HepG2 (cell line): ENCODE data around the gene ELOVL5. TPM values are rescaled to one million over a fixed set of nuclear protein-coding genes. Genes with fewer than 3 reads are reported as not detected.

Experiments
- ATM ChIP-seq: fragments of 450-650 bp; IDR thresholded peaks from 2 replicates; pipeline ENCODE4 v1.7.1; 2017; ENCODE audit warnings: mild to moderate bottlenecking, borderline replicate concordance
- BORCS8-MEF2B ChIP-seq: sonication (generic); formaldehyde crosslinking; IDR thresholded peaks from 2 replicates; pipeline ENCODE4 v1.8.0; 2022; ENCODE audit warnings: mild to moderate bottlenecking, missing genetic modification reagents
- CREM ChIP-seq, 2 experiments: sonication (generic) in 1 of 2; formaldehyde crosslinking in 1 of 2; IDR thresholded peaks; 2 replicates each; pipeline versions ENCODE4 v1.4.0 to v1.6.1; 2016 to 2020; ENCODE audit warnings: antibody characterized with exemption in 1 of 2, mild to moderate bottlenecking in 1 of 2, missing genetic modification reagents in 1 of 2
- FOSL2 ChIP-seq: sonication (generic); formaldehyde crosslinking; IDR thresholded peaks from 2 replicates; pipeline ENCODE4 v1.4.0; 2020; ENCODE audit warnings: missing genetic modification reagents
- FOXK2 ChIP-seq: fragments of 450-650 bp; IDR thresholded peaks from 2 replicates; pipeline ENCODE4 v1.6.1; 2016
- HOXD1 ChIP-seq: sonication (generic); formaldehyde crosslinking; IDR thresholded peaks from 2 replicates; pipeline ENCODE4 v1.5.0; 2020; ENCODE audit warnings: missing genetic modification reagents
- IKZF1 ChIP-seq: fragments of 450-650 bp; IDR thresholded peaks from 2 replicates; pipeline ENCODE4 v1.7.1; 2016
- MIXL1 ChIP-seq: IDR thresholded peaks from 2 replicates; pipeline ENCODE4 v1.6.1; 2016
- NR1H2 ChIP-seq: sonication (generic); formaldehyde crosslinking; IDR thresholded peaks from 2 replicates; pipeline ENCODE4 v1.8.1; 2022; ENCODE audit warnings: low read depth, missing genetic modification reagents, borderline replicate concordance
- RXRB ChIP-seq: IDR thresholded peaks from 2 replicates; pipeline ENCODE4 v1.6.1; 2016; ENCODE audit warnings: borderline replicate concordance, missing genetic modification reagents, missing compliant biosample characterization
- TBX2 ChIP-seq: sonication (generic); formaldehyde crosslinking; IDR thresholded peaks from 2 replicates; pipeline ENCODE4 v1.5.0; 2020; ENCODE audit warnings: missing genetic modification reagents, mild to moderate bottlenecking, borderline replicate concordance
- THAP8 ChIP-seq: sonication (generic); formaldehyde crosslinking; IDR thresholded peaks from 2 replicates; pipeline ENCODE4 v1.5.1; 2020; ENCODE audit warnings: missing genetic modification reagents, mild to moderate bottlenecking, borderline replicate concordance
- ZFYVE20 ChIP-seq: sonication (generic); formaldehyde crosslinking; IDR thresholded peaks from 2 replicates; pipeline ENCODE4 v1.8.0; 2023; ENCODE audit warnings: low read depth, mild to moderate bottlenecking, moderate library complexity, missing genetic modification reagents, borderline replicate concordance
- ZMYM4 ChIP-seq: sonication (generic); formaldehyde crosslinking; IDR thresholded peaks from 2 replicates; pipeline ENCODE4 v1.8.1; 2023; ENCODE audit warnings: mild to moderate bottlenecking, missing genetic modification reagents
- ZNF138 ChIP-seq: sonication (generic); formaldehyde crosslinking; IDR thresholded peaks from 2 replicates; pipeline ENCODE4 v1.5.0; 2020; ENCODE audit warnings: mild to moderate bottlenecking, low read depth, missing genetic modification reagents
- ZNF205 ChIP-seq: IDR thresholded peaks from 2 replicates; pipeline ENCODE4 v1.6.1; 2018; ENCODE audit warnings: missing biosample characterization, missing genetic modification reagents
- ZNF674 ChIP-seq: sonication (generic); formaldehyde crosslinking; IDR thresholded peaks from 2 replicates; pipeline ENCODE4 v1.5.0; 2020; ENCODE audit warnings: low read depth, mild to moderate bottlenecking, missing genetic modification reagents
- ZNF879 ChIP-seq: sonication (generic); formaldehyde crosslinking; IDR thresholded peaks from 2 replicates; pipeline ENCODE4 v1.8.1; 2023; ENCODE audit warnings: missing genetic modification reagents
- polyA plus RNA-seq, 8 experiments: library from polyadenylated mRNA; depleted of rRNA in 3 of 8; stranded (reverse) in 7 of 8; unstranded in 1 of 8; fragments of >200 nt; fragmentation: Illumina TruSeq in 4 of 8; extraction: Trizol in 4 of 8; gene quantifications; 2 replicates each; pipeline versions ENCODE4 v1.2.1 to v1.2.3, GENCODE V29; 2011 to 2016; ENCODE audit warnings: low read depth in 4 of 8, missing spikeins in 1 of 8, mixed read lengths in 1 of 8; ENCODE audit not compliant: insufficient read depth in 1 of 8
- total RNA-seq, 5 experiments: library from RNA; depleted of rRNA; stranded (reverse); fragments of >200 nt; fragmentation: Illumina TruSeq; extraction: Trizol; gene quantifications; 2 replicates each; pipeline ENCODE4 v1.2.3, GENCODE V29; 2016; ENCODE audit warnings: low read depth in 1 of 5
- TF ChIP-seq, protein P1 (sequence below): sonication (generic); formaldehyde crosslinking; conservative IDR thresholded peaks from 2 replicates; pipeline ENCODE4 v1.4.0; 2020; ENCODE audit warnings: missing genetic modification reagents
- TF ChIP-seq, protein P2 (sequence below): sonication (generic); formaldehyde crosslinking; IDR thresholded peaks from 2 replicates; pipeline ENCODE4 v1.4.0; 2020; ENCODE audit warnings: missing genetic modification reagents
- TF ChIP-seq, protein P3 (sequence below): sonication (generic); formaldehyde crosslinking; IDR thresholded peaks from 2 replicates; pipeline ENCODE4 v1.4.0; 2020; ENCODE audit warnings: missing genetic modification reagents, borderline replicate concordance

ELOVL5 gene
- total and polyA plus RNA-seq, 2 of the 13 experiments (the other 11 are each of a cell fraction or from before 2014, with no cell fraction given): 50.1 to 72.4 TPM

DNA sequence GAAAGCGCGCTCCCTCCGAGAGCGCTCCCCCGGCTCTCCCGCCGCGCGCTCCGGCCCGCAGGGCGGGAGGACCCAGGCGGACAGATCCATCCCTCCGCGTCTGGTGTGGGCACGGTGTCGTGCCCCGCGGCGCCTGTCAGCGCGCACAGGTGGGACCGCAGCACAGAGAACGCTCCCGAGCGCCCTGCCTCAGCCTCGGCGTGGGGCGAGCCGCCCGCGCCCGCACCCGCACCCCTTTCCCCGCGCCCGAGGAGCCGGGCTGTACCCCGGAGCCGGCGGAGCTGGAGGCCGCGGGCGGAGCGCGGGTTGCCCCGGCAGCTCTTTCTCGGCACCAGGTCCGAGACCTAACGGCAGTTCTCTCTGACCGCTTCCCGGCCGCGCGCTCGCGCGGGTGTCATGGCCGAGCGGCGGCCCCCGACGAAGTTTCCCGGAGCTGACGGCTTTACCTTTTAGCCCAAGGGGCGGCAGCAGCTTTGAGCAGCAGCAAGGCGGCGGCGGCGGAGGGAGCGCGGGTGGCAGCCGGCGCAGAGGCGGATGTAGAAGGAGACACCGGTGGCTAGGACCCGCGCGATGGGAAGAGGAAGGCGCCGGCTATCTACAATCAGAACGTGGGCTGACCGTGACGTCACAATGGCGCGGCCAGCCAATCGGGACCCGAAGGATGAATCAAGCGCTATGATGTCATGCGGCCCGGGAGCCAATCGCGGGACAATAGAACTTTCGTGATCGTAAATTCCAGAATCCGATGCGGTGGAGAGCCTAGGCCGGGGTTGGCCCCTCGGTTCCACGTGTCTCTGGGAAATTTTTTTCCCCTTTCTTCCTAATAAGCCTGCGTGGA, at the start of gene ELOVL5 (continued):
- TF ChIP-seq THAP8 (CRISPR knock-in tag): no peak
- no peak for TF ChIP-seq ZNF205 (CRISPR knock-in tag)
- TF ChIP-seq NR1H2 (CRISPR knock-in tag): peak; percentile 71; the same call in 1 of the 2 replicates
- no peak for TF ChIP-seq ATM
- TF ChIP-seq, protein P1, sequence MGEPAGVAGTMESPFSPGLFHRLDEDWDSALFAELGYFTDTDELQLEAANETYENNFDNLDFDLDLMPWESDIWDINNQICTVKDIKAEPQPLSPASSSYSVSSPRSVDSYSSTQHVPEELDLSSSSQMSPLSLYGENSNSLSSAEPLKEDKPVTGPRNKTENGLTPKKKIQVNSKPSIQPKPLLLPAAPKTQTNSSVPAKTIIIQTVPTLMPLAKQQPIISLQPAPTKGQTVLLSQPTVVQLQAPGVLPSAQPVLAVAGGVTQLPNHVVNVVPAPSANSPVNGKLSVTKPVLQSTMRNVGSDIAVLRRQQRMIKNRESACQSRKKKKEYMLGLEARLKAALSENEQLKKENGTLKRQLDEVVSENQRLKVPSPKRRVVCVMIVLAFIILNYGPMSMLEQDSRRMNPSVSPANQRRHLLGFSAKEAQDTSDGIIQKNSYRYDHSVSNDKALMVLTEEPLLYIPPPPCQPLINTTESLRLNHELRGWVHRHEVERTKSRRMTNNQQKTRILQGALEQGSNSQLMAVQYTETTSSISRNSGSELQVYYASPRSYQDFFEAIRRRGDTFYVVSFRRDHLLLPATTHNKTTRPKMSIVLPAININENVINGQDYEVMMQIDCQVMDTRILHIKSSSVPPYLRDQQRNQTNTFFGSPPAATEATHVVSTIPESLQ (CRISPR knock-in tag): no peak
- TF ChIP-seq ZMYM4 (CRISPR knock-in tag): peak; percentile 90
- TF ChIP-seq BORCS8-MEF2B: 0 out of 2 replicates have a peak, but pooled peaks have one; percentile 16
- TF ChIP-seq ZNF674: no peak; the same call in 1 of the 2 replicates
- TF ChIP-seq ZNF138: 0 out of 2 replicates have a peak, but pooled peaks have one; percentile 65
- peak; percentile 33; the same call in 1 of the 2 replicates for TF ChIP-seq RXRB (CRISPR knock-in tag)
- no peak for TF ChIP-seq FOXK2
- no peak for TF ChIP-seq MIXL1 (CRISPR knock-in tag)
- TF ChIP-seq, protein P2, sequence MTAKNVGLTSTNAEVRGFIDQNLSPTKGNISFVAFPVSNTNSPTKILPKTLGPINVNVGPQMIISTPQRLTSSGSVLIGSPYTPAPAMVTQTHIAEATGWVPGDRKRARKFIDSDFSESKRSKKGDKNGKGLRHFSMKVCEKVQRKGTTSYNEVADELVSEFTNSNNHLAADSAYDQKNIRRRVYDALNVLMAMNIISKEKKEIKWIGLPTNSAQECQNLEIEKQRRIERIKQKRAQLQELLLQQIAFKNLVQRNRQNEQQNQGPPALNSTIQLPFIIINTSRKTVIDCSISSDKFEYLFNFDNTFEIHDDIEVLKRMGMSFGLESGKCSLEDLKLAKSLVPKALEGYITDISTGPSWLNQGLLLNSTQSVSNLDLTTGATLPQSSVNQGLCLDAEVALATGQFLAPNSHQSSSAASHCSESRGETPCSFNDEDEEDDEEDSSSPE (CRISPR knock-in tag): no peak; the same call in none of the 2 replicates
- TF ChIP-seq, protein P3, sequence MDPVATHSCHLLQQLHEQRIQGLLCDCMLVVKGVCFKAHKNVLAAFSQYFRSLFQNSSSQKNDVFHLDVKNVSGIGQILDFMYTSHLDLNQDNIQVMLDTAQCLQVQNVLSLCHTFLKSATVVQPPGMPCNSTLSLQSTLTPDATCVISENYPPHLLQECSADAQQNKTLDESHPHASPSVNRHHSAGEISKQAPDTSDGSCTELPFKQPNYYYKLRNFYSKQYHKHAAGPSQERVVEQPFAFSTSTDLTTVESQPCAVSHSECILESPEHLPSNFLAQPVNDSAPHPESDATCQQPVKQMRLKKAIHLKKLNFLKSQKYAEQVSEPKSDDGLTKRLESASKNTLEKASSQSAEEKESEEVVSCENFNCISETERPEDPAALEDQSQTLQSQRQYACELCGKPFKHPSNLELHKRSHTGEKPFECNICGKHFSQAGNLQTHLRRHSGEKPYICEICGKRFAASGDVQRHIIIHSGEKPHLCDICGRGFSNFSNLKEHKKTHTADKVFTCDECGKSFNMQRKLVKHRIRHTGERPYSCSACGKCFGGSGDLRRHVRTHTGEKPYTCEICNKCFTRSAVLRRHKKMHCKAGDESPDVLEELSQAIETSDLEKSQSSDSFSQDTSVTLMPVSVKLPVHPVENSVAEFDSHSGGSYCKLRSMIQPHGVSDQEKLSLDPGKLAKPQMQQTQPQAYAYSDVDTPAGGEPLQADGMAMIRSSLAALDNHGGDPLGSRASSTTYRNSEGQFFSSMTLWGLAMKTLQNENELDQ (CRISPR knock-in tag): no peak
- peak; percentile 97 for TF ChIP-seq CREM (IDR thresholded peaks at IDR 0.05)
- TF ChIP-seq CREM (CRISPR knock-in tag; IDR thresholded peaks at IDR 0.05): peak; percentile 52; the same call in 1 of the 2 replicates
- peak; percentile 69 for TF ChIP-seq FOSL2 (CRISPR knock-in tag)
- no peak for TF ChIP-seq ZFYVE20
- TF ChIP-seq IKZF1: no peak
- TF ChIP-seq ZNF879 (CRISPR knock-in tag): no peak
- TF ChIP-seq HOXD1: no peak; the same call in 1 of the 2 replicates
- peak; percentile 69; the same call in 1 of the 2 replicates for TF ChIP-seq TBX2 (CRISPR knock-in tag)
